ENCODE results near the gene HCN3. TPM values are rescaled to one million over a fixed set of nuclear protein-coding genes. Genes with fewer than 3 reads are reported as not detected.
"Not testable (repeated sequence)": the region's sequence is repeated elsewhere in the genome, so short reads cannot be mapped to it uniquely, and the experiment has no call there.

HCN3 gene
- 1 to 10 TPM; 2.4 to 6.6 TPM for polyA plus RNA-seq

- Histone ChIP-seq H3K27ac (ENCODE audit: low read depth in 2 of 2, low read length in 1 of 2) (peak within 1 kb of the TSS; percentile 15 to 85), H3K4me1 (ENCODE audit: control insufficient read depth in 2 of 2, insufficient read depth in 2 of 2, low read length in 1 of 2) (peaks cover 0 to 2% of the 10 kb centered on the region in 2 donors), H3K36me3 (ENCODE audit: control insufficient read depth in 2 of 2, insufficient read depth in 2 of 2, low read length in 1 of 2) (no peaks in the 10 kb centered on the region), H3K4me3 (ENCODE audit: low read depth in 1 of 2, low read length in 2 of 2) (peak within 1 kb of the TSS; percentile 65), H3K27me3 (ENCODE audit: control insufficient read depth in 1 of 2, insufficient read depth in 2 of 2, low read length in 2 of 2) (no peaks in the 10 kb centered on the region), H3K9me3 (ENCODE audit: control insufficient read depth in 2 of 2, insufficient read depth in 1 of 2, low read depth in 1 of 2, low read length in 1 of 2) (no peaks in the 10 kb centered on the region)
- 1% methylated on average over 65 to 68 of the region's 68 CpGs for WGBS, 2 donors
These were observed at the start of gene HCN3 for GRCh38 chr1:155277070-155277901. TSS of gene HCN3 (plus strand) at chr1:155277463. CDS start at chr1:155277591, 128 bp downstream.

DNA sequence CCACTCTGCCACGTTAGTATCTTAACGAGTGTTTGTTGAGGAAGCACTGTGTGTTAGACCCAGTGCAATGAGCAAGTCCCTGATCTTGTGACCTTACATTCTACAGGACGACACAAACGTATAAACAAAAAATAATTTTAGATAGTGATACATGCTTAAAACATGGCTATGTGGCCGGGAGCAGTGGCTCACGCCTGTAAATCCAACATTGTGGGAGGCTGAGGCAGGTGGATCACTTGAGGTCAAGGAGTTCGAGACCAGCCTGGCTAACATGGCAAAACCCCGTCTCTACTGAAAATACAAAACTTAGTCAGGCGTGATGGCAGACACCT, 49.2 kb upstream of the HCN3 start:
- WGBS, 2 donors, result 51% methylated on average over 9 of the region's 9 CpGs
- Histone ChIP-seq H3K27me3 (ENCODE audit: control insufficient read depth in 1 of 2, insufficient read depth in 2 of 2, low read length in 2 of 2) (no peaks in the 10 kb centered on the region), H3K27ac (ENCODE audit: low read depth in 2 of 2, low read length in 1 of 2) (peak overlapping the region; percentile 64 to 88), H3K4me1 (ENCODE audit: control insufficient read depth in 2 of 2, insufficient read depth in 2 of 2, low read length in 1 of 2) (peaks cover 0 to 4% of the 10 kb centered on the region in 2 donors), H3K4me3 (ENCODE audit: low read depth in 1 of 2, low read length in 2 of 2) (peak overlapping the region; percentile 24 to 82), H3K9me3 (ENCODE audit: control insufficient read depth in 2 of 2, insufficient read depth in 1 of 2, low read depth in 1 of 2, low read length in 1 of 2) (no peaks in the 10 kb centered on the region), H3K36me3 (ENCODE audit: control insufficient read depth in 2 of 2, insufficient read depth in 2 of 2, low read length in 1 of 2) (no peaks in the 10 kb centered on the region)

DNA sequence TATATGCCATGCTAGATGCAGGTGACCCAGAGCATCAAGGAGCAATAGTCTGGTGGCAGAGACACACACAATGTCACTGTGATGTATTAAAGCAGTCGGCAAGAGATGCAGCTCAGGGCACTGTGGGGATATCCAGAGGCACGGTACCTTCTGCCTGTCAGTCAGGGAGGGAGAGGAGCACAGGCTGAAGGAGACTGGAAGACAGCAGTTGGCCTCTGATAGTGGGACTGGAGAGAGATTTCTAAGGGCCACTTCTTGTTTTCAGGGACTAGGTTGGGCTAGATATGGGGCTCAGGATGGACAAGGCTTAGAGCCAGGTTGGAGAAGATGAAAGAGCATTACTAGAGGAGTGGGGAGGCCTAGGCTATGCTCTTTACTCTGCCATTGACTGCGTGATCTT, 46.0 kb upstream of the HCN3 start:
- H3K36me3 ChIP-seq (ENCODE audit: control insufficient read depth in 2 of 2, insufficient read depth in 2 of 2, low read length in 1 of 2), result peaks cover 3 to 11% of the 10 kb centered on the region in 2 donors
- not testable (repeated sequence) for H3K27me3 ChIP-seq (ENCODE audit: control insufficient read depth in 1 of 2, insufficient read depth in 2 of 2, low read length in 2 of 2); H3K27ac ChIP-seq (ENCODE audit: low read depth in 2 of 2, low read length in 1 of 2); H3K9me3 ChIP-seq (ENCODE audit: control insufficient read depth in 2 of 2, insufficient read depth in 1 of 2, low read depth in 1 of 2, low read length in 1 of 2); H3K4me1 ChIP-seq (ENCODE audit: control insufficient read depth in 2 of 2, insufficient read depth in 2 of 2, low read length in 1 of 2); H3K4me3 ChIP-seq (ENCODE audit: low read depth in 1 of 2, low read length in 2 of 2)
- 70 to 84% methylated on average over 3 of the region's 3 CpGs for WGBS, 2 donors

DNA sequence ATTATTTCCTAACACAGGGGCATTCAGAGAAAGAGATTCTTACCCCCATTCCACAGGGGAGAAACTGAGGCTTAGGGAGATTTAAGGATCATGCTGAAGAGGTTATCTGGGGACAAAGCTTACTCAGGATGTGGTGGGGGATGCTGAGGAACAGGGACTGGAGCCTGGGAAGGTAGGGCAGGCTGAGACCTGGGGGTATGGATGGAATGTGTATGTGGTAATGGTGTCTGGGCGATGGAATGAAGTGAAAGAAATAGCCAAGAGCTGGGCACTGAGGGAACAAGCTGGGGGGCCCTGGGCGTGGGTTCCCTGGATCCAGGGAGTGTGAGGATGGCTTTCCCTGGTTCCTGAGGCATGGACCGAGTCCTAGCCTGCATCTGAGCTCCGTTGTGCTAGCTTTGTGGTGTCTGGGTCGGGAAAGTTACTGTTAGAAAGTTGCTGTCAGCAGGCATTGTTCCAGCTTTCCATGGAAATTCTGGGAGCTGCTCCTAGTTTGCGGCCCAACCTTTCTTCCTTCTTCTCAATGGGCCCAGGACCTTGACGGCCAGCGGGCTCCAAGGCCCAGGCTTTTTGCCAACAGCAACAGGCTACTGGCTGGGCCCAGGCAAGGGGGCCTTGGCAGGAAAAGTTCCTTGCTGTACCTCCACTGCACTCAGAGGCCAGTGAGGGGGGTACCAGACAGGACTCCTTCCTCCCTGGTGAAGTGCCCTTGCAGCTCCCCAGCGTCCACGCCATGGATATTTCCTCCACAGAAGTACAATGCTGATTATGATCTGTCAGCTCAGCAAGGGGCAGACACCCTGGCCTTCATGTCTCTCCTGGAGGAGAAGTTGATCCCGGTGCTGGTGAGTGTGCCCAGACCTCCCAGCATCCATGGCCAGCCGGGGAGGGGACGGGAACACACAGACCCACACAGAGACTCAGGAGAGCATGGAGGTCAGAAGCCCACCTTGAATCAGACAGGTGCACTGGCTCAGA, 45.0 kb upstream of the HCN3 start:
- not testable (repeated sequence) for H3K4me1 ChIP-seq (ENCODE audit: control insufficient read depth in 2 of 2, insufficient read depth in 2 of 2, low read length in 1 of 2); H3K4me3 ChIP-seq (ENCODE audit: low read depth in 1 of 2, low read length in 2 of 2); H3K9me3 ChIP-seq (ENCODE audit: control insufficient read depth in 2 of 2, insufficient read depth in 1 of 2, low read depth in 1 of 2, low read length in 1 of 2); H3K27me3 ChIP-seq (ENCODE audit: control insufficient read depth in 1 of 2, insufficient read depth in 2 of 2, low read length in 2 of 2)
- Histone ChIP-seq H3K36me3 (ENCODE audit: control insufficient read depth in 2 of 2, insufficient read depth in 2 of 2, low read length in 1 of 2) (peaks cover 3 to 13% of the 10 kb centered on the region in 2 donors), H3K27ac (ENCODE audit: low read depth in 2 of 2, low read length in 1 of 2) (peak overlapping the region in 1 of 2 donors; percentile 8)
- 54 to 56% methylated on average over 13 of the region's 13 CpGs for WGBS, 2 donors

GRCh38 chr1:155233502-155233901, 43.8 kb upstream of the HCN3 start:
- not testable (repeated sequence) for H3K27ac ChIP-seq (ENCODE audit: low read depth in 2 of 2, low read length in 1 of 2); H3K9me3 ChIP-seq (ENCODE audit: control insufficient read depth in 2 of 2, insufficient read depth in 1 of 2, low read depth in 1 of 2, low read length in 1 of 2); H3K4me3 ChIP-seq (ENCODE audit: low read depth in 1 of 2, low read length in 2 of 2); H3K27me3 ChIP-seq (ENCODE audit: control insufficient read depth in 1 of 2, insufficient read depth in 2 of 2, low read length in 2 of 2); H3K4me1 ChIP-seq (ENCODE audit: control insufficient read depth in 2 of 2, insufficient read depth in 2 of 2, low read length in 1 of 2)
- peaks cover 6 to 17% of the 10 kb centered on the region in 2 donors for H3K36me3 ChIP-seq (ENCODE audit: control insufficient read depth in 2 of 2, insufficient read depth in 2 of 2, low read length in 1 of 2)
- 92 to 100% methylated on average over 1 of the region's 5 CpGs for WGBS, 2 donors

DNA sequence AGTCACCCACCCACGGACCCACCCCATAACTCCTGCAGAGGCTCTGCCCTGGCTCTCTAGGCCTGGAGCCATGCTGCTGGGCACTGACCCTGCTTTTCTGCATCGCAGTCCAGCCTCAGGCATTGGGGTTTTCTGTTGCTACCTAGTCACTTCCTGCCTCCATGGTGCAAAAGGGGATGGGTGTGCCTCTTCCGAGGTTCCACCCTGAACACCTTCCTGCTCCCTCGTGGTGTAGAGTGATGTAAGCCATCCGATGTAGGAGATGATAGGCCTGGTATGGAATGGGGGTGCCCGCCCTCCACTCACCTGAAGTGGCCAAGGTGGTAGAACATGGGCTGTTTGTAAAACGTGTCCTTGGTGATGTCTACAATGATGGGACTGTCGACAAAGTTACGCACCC, 41.9 kb upstream of the HCN3 start:
- H3K27me3 ChIP-seq (ENCODE audit: control insufficient read depth in 1 of 2, insufficient read depth in 2 of 2, low read length in 2 of 2); H3K4me1 ChIP-seq (ENCODE audit: control insufficient read depth in 2 of 2, insufficient read depth in 2 of 2, low read length in 1 of 2); H3K9me3 ChIP-seq (ENCODE audit: control insufficient read depth in 2 of 2, insufficient read depth in 1 of 2, low read depth in 1 of 2, low read length in 1 of 2); H3K27ac ChIP-seq (ENCODE audit: low read depth in 2 of 2, low read length in 1 of 2); H3K4me3 ChIP-seq (ENCODE audit: low read depth in 1 of 2, low read length in 2 of 2): not testable (repeated sequence)
- H3K36me3 ChIP-seq (ENCODE audit: control insufficient read depth in 2 of 2, insufficient read depth in 2 of 2, low read length in 1 of 2), result peaks cover 6 to 17% of the 10 kb centered on the region in 2 donors
- WGBS, 2 donors, result 78 to 85% methylated on average over 5 to 8 of the region's 9 CpGs

DNA sequence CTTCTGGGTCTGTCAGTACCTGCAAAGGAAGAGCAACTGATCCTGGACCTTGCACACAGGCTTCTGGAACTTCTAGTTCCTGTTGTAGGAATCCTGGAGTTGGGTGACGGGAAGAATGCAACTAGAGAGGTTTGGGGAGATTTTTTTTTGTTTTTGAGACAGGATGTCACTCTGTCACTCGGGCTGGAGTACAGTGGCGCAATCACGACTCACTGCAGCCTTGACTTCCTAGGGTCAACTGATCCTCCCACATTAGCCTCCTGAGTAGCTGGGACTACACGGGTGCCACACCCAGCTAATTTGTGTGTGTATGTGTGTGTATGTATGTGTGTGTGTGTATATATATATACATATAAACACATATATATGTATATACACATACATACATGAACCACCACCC, 40.8 kb upstream of the HCN3 start:
- 76 to 79% methylated on average over 5 of the region's 5 CpGs for WGBS, 2 donors

DNA sequence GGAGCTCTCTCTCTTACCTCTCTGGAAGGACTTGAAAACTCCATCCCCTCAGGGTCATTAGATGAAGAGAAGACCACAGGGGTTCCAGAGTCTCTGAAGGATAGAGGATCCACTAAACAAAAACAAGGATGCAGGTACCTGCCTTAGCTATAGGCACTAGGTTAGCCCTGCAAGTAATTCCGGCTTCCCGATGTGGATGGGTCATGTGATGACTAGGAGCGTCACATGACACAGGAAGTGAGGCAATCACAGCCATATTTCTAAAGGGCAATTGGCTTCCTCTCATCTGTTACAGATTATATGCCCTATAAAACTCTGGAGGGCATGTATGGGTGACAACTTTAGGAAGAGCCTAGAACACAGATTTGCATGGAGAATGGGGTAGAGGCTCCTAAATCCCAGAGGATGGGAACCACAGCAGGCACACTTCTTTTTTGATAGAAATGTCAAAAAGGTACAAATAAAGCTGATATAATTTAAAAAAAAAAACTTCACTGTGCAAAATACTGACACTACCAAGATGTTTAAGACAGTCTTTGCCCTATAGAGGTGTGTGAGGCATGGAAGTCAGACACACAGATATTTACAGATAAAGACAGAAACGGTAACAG, 36.1 kb upstream of the HCN3 start:
- Histone ChIP-seq H3K27me3 (ENCODE audit: control insufficient read depth in 1 of 2, insufficient read depth in 2 of 2, low read length in 2 of 2) (no peaks in the 10 kb centered on the region), H3K9me3 (ENCODE audit: control insufficient read depth in 2 of 2, insufficient read depth in 1 of 2, low read depth in 1 of 2, low read length in 1 of 2) (no peaks in the 10 kb centered on the region), H3K27ac (ENCODE audit: low read depth in 2 of 2, low read length in 1 of 2) (peak overlapping the region in 1 of 2 donors; percentile 83), H3K36me3 (ENCODE audit: control insufficient read depth in 2 of 2, insufficient read depth in 2 of 2, low read length in 1 of 2) (peaks cover 3 to 8% of the 10 kb centered on the region in 2 donors), H3K4me1 (ENCODE audit: control insufficient read depth in 2 of 2, insufficient read depth in 2 of 2, low read length in 1 of 2) (peaks cover 0 to 9% of the 10 kb centered on the region in 2 donors), H3K4me3 (ENCODE audit: low read depth in 1 of 2, low read length in 2 of 2) (peak overlapping the region; percentile 19 to 42)
- 11 to 16% methylated on average over 4 of the region's 4 CpGs for WGBS, 2 donors

More for the DNA sequence above, 40.8 kb upstream of the HCN3 start:
- Histone ChIP-seq H3K27me3 (ENCODE audit: control insufficient read depth in 1 of 2, insufficient read depth in 2 of 2, low read length in 2 of 2) (no peaks in the 10 kb centered on the region), H3K4me1 (ENCODE audit: control insufficient read depth in 2 of 2, insufficient read depth in 2 of 2, low read length in 1 of 2) (peaks cover 0 to 4% of the 10 kb centered on the region in 2 donors), H3K9me3 (ENCODE audit: control insufficient read depth in 2 of 2, insufficient read depth in 1 of 2, low read depth in 1 of 2, low read length in 1 of 2) (no peaks in the 10 kb centered on the region), H3K27ac (ENCODE audit: low read depth in 2 of 2, low read length in 1 of 2) (peak overlapping the region in 1 of 2 donors; percentile 0), H3K36me3 (ENCODE audit: control insufficient read depth in 2 of 2, insufficient read depth in 2 of 2, low read length in 1 of 2) (peaks cover 6 to 17% of the 10 kb centered on the region in 2 donors), H3K4me3 (ENCODE audit: low read depth in 1 of 2, low read length in 2 of 2) (no peak overlapping the region)

DNA sequence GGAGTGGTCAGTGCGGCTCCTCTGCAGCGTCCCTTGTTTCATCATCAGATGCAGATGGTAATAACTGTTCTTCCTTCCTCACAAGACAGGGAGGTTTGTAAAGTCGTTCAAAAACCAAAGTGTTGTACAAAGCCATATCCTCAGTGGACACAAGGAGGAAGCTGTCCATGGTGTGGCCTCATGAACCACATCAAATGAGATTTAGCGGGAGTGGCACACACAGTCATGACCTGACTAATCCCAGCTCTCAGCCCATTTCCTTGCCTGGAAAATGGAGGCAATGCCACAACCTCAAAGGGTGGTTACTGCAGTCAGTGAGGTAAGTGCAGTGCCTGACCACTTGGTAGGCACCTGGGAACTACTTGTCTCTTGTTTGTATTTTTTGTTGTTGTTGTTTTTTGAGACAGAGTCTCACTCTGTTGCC, 35.4 kb upstream of the HCN3 start:
- Histone ChIP-seq H3K27me3 (ENCODE audit: control insufficient read depth in 1 of 2, insufficient read depth in 2 of 2, low read length in 2 of 2) (no peaks in the 10 kb centered on the region), H3K27ac (ENCODE audit: low read depth in 2 of 2, low read length in 1 of 2) (peak overlapping the region in 1 of 2 donors; percentile 83), H3K9me3 (ENCODE audit: control insufficient read depth in 2 of 2, insufficient read depth in 1 of 2, low read depth in 1 of 2, low read length in 1 of 2) (no peaks in the 10 kb centered on the region), H3K36me3 (ENCODE audit: control insufficient read depth in 2 of 2, insufficient read depth in 2 of 2, low read length in 1 of 2) (peaks cover 3 to 4% of the 10 kb centered on the region in 2 donors), H3K4me1 (ENCODE audit: control insufficient read depth in 2 of 2, insufficient read depth in 2 of 2, low read length in 1 of 2) (peaks cover 0 to 9% of the 10 kb centered on the region in 2 donors), H3K4me3 (ENCODE audit: low read depth in 1 of 2, low read length in 2 of 2) (peak overlapping the region in 1 of 2 donors; percentile 6)
- WGBS, 2 donors, result 71 to 76% methylated on average over 4 of the region's 4 CpGs

Measured in esophagus (tissue), 2 donors.